HepG2 (cell line): ENCODE measurements around the gene C2orf76.

Experiments used
- NFE2L1 ChIP-seq: sonication (generic); formaldehyde crosslinking; IDR thresholded peaks from 2 replicates; pipeline ENCODE4 v1.4.0; 2020; ENCODE audit warnings: missing genetic modification reagents, mild to moderate bottlenecking, borderline replicate concordance
- NFIC ChIP-seq: IDR thresholded peaks from 2 replicates; pipeline ENCODE4 v1.6.1; 2012; ENCODE audit warnings: mild to moderate bottlenecking, low read length, inconsistent platforms
- RFX5 ChIP-seq: IDR thresholded peaks from 2 replicates; pipeline ENCODE4 v1.6.1; 2011; ENCODE audit warnings: low read depth, low read length, improper control_type of control experiment
- TOE1 ChIP-seq: sonication (generic); formaldehyde crosslinking; IDR thresholded peaks from 2 replicates; pipeline ENCODE4 v1.4.0; 2020; ENCODE audit warnings: mild to moderate bottlenecking, missing genetic modification reagents
- ZNF256 ChIP-seq: sonication (generic); formaldehyde crosslinking; conservative IDR thresholded peaks from 2 replicates; pipeline ENCODE4 v1.4.0; 2020; ENCODE audit warnings: missing genetic modification reagents
- ZNF317 ChIP-seq: sonication (generic); formaldehyde crosslinking; IDR thresholded peaks from 2 replicates; pipeline ENCODE4 v1.5.0; 2020; ENCODE audit warnings: mild to moderate bottlenecking, missing genetic modification reagents
- ZNF552 ChIP-seq: sonication (generic); formaldehyde crosslinking; IDR thresholded peaks from 2 replicates; pipeline ENCODE4 v1.9.0; 2022; ENCODE audit warnings: missing genetic modification reagents, mild to moderate bottlenecking, borderline replicate concordance
- TF ChIP-seq, protein P1 (sequence below): sonication (generic); formaldehyde crosslinking; IDR thresholded peaks from 2 replicates; pipeline ENCODE4 v1.5.0; 2020; ENCODE audit warnings: mild to moderate bottlenecking, missing genetic modification reagents, moderate library complexity

- TF ChIP-seq, protein P1, sequence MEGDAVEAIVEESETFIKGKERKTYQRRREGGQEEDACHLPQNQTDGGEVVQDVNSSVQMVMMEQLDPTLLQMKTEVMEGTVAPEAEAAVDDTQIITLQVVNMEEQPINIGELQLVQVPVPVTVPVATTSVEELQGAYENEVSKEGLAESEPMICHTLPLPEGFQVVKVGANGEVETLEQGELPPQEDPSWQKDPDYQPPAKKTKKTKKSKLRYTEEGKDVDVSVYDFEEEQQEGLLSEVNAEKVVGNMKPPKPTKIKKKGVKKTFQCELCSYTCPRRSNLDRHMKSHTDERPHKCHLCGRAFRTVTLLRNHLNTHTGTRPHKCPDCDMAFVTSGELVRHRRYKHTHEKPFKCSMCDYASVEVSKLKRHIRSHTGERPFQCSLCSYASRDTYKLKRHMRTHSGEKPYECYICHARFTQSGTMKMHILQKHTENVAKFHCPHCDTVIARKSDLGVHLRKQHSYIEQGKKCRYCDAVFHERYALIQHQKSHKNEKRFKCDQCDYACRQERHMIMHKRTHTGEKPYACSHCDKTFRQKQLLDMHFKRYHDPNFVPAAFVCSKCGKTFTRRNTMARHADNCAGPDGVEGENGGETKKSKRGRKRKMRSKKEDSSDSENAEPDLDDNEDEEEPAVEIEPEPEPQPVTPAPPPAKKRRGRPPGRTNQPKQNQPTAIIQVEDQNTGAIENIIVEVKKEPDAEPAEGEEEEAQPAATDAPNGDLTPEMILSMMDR (CRISPR knock-in tag), result no peak
- no peak for TF ChIP-seq NFE2L1
- TF ChIP-seq ZNF256 (CRISPR knock-in tag), result no peak
- TF ChIP-seq RFX5, result no peak
- TF ChIP-seq TOE1 (CRISPR knock-in tag), result no peak
- TF ChIP-seq ZNF552 (CRISPR knock-in tag), result no peak
- no peak for TF ChIP-seq ZNF317 (CRISPR knock-in tag)
- no peak for TF ChIP-seq NFIC
These were observed 105.0 kb downstream of the C2orf76 start for GRCh38 chr2:119261493-119262225.
